COLO829 (cell line): ENCODE results near the gene SLC1A7.

Experiments
- DNase-seq: peaks from one replicate; pipeline ENCODE4 v3.0.0; 2012; ENCODE audit warnings: low spot score

Gene SLC1A7

DNA sequence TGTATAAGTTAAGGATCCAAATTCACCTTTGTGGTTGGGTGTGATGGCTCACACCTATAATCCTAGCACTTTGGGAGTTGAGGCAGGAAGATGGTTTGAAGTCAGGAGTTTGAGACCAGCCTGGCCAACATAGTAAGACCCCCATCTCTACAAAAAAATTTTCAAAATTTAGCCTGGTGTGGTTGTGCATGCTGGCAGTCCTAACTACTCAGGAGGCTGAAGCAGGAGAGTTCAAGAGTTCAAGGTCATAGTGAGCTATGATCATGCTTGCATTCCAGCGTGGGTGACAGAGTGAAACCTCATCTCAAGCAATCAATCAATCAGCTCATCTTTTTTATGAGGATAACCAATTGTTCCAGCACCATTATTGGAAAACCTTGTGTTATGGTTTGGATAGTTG lies 16.5 kb upstream of the SLC1A7 start:
- DNase-seq: no peak

DNA sequence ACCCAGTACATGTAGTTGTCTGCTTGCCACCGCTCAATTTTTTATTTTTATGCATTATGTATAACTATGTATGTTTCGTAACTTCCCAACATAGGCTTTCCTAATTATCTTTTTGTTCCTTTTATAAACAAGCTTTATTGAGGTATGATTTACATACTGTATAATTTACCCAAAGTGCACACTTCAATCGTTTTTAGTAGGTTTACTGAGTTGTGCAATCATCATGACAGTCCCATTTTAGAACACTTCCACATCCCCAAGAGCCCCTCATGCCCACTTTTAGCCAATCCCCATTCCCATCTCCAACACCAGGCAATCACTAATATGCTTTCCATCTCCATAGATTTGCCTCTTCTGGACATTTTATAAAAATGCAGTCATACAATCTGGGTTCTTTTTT lies 14.3 kb upstream of the SLC1A7 start:
- no peak for DNase-seq

DNA sequence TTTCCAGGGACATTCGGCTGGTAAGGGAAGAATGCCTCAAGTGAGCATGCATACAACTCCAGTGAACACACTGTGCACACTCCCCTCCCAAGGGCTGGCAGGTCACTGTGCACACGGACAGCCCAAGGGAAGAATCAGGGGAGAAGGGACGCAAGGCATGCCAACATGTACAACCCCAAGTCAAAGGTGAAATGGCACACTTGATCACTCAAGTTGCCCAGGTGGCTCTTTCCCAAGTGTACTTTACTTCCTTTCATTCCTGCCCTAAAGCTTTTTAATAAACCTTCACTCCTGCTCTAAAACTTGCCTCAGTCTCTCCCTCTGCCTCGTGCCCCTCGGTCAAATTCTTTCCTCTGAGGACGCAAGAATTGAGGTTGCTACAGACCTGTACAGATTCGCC lies 13.5 kb upstream of the SLC1A7 start:
- DNase-seq: no peak

DNA sequence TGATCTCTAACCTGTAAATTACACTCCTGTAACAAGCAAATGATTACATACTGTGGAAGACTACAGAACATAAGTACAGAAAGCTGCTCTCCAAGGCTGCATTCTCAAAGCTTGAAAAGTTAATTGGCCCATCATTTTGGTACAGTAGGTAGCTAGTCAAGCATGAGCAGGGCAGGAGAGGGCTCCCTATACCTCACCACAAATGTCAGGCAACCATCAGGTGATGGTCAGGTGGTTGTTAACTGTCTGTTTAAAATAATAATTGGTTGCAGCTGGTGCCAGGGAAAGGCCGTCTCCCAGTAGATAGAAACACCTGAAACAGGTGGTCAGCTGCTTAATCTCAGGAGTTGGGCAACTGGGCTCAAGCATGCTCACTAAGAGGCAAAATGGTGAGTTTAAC lies 13.1 kb upstream of the SLC1A7 start:
- DNase-seq: no peak

DNA sequence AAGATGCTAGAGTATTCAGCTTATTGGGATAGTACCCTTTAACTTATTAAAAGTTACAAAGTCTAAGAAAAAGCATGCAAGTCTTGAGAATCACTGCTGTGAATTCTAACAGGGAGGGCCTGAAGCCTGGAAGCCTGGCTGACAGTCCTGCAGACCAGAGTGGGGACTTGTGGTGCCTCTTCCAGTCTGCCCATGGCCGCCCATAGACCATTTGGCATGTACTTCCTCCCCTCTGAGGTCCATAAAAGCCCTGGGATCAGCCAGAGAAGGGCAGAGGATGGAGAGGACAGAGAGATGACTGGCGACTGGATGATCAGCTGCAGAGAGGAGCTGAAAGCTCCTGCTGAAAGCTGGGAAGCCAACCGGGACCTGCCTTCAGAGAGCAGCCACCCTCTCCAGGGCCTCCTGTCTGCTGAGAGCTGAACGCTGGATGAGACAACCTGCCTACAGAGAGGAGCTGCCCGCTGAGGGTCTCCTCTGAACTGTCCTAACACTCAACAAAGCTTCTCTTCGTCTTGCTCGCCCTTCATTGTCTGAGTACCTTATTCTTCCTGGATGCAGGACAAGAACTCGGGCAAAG lies 12.5 kb upstream of the SLC1A7 start:
- no peak for DNase-seq

DNA sequence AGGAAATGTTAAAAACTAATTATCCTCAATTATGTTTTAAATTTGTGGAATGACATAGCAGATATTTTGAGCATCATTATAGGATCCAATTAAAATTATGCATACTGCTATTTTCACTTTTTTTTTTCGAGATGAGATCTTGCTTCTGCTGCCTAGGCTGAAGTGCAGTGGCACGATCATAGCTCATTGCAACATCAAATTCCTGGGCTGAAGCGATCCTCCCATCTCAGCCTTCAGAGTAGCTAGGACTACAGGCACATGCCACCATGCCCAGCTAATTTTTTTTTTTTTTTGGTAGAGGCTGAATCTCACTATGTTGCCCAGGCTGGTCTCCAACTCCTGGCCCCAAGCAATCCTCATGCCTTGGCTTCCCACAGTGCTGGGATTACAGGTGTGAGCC lies 11.3 kb upstream of the SLC1A7 start:
- no peak for DNase-seq

DNA sequence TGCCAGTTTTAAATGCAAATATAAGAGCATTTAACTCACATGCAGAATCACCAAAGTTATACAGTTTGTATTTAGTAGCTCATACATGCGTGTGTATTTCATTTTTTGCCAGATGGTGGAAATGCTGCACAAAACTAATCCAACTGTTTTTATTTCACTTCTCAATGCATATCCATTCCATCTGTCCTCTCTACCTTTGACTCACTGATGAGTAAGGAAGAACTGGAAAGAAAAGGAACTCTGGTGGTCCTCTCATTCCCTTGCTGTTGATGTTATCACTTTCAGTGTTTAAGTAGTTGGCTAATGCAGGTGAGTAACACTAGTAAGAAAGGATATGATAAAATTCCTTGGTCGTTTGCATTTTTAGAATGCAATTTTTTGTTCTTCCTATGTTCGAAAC lies 5.7 kb upstream of the SLC1A7 start:
- DNase-seq: no peak

DNA sequence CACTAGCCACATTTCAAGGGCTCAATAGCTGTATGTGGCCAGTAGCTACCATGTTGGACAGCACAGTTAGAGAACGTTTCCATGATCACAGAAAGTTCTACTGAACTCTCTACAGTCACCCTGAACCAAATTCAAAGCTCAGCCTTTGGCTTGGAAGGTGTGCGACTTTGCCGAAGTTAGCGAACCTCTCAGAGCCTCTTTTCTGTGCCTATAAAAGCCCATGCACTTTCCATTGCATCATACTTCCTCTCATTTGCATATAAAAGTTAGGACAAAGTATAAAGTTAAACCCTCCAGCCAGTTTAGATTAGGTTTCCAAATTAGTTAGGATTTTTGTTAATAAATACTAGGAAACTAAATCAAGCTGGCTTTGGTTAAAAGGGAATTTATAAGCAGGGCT lies 4.7 kb upstream of the SLC1A7 start:
- no peak for DNase-seq

DNA sequence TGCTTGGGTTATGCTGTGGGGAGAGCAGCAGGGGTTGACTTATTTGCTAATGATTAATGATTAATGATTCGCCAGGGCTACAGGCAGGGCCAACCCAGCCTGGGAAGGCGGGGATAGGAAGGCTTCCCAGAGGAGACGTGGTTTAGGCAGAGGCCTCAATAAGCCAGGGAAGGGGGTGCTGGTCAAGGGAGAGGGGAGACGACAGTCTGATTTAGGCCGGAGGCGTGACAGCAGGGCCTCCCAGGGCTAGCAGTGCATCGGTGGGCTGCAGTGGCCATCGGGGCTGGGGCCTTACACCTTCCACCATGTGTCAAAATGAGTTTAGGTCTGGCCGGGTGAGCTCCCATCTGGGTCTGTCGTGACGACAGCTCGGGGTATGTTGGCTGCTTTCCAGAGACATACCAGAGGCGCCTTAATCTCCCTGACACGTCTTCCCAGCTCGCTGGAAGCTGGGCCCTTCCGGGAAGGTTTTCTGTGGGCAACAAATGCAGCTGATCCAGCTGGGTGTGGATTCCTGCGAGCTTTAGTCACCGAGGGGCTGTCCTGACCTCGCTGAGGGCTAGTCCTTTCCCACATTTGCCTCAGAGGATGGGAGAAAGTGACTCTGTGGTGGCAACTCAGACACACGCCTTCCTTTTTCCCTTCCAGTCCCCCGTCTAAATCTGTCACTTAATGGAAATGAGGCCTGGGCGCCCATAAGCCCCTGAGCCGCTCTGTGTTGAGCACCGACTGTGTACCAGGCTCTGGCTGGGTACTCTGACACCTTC lies 3.7 kb upstream of the SLC1A7 start:
- DNase-seq: no peak

DNA sequence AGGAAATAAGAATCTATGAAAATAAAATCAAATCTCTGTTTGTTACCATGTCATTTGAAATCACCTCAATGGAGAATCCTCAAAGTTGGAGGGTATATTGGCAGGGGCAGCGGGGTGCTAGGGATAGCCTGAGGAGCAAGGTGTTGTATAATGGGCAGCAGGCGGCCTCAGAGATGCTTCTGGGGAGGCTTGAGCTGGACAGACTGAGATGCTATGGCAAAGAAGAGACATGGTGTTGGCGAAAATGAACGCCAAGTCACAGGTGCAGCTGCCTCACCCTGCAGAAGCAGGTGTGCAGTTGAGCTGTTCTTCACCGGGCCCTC lies 3.1 kb upstream of the SLC1A7 start:
- DNase-seq: no peak

DNA sequence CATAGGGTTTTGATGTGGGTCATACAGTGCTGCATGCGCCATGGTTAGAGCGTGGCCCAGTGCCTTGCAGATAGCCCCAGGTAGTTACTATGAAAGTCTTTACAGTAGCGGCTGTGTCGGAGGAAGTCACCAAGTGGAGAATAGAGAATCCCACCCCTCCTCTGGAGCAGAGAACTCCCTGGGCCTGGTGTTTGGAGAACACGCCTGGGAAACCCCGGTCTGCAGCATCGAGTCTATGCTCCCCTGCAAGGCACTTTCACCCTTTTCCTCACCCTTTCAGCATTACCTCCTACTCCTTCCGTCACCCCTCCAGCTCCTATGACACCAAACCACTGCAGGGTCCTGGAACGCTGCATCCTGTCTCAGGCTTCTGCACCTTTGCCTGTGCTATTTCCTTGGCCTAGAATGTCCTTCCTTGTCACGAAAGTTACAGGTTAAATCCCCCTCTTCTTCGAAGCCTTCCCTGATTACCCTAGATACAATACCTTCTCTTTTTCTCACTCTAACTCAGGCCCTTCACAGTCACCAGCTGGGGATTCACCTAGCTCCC lies 2.7 kb upstream of the SLC1A7 start:
- no peak for DNase-seq

DNA sequence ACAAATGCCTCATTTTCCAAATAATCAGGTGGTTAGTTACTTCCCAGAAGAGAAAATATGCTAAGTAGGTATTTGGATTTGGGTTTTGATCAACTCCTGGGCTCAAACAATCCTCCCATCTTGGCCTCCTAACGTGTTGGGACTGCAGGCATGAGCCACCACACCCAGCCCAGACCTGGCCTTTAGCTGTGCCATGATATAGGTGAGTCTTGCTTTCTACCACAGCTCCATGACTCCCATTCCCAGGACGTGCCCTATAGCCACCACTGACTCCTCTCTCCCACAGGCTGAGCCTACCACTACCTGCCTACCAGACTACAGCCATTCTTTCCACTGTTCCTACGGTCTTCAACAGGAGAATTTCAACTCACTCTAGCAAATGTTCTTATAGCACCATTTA lies 1.8 kb upstream of the SLC1A7 start:
- no peak for DNase-seq

DNA sequence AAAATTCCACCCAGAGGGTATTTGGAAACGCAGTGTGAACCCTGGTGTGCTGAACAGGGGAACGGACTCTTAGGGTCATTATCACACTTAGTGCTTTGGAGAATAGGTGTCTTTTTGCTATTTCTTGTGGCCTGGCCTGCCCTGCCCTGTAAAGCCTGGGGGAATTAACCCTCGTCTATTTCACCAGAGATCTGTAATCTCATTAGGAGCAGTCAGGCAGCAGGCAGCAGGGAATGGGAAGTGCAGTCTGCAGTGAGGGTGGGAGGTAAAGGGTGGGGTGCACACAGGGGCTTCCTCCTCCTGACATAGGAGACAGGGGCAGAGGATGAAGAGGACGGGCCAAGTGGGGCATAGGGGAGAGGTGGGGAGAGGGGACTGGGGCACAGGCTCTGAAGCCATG lies 1.1 kb upstream of the SLC1A7 start:
- DNase-seq: no peak

DNA sequence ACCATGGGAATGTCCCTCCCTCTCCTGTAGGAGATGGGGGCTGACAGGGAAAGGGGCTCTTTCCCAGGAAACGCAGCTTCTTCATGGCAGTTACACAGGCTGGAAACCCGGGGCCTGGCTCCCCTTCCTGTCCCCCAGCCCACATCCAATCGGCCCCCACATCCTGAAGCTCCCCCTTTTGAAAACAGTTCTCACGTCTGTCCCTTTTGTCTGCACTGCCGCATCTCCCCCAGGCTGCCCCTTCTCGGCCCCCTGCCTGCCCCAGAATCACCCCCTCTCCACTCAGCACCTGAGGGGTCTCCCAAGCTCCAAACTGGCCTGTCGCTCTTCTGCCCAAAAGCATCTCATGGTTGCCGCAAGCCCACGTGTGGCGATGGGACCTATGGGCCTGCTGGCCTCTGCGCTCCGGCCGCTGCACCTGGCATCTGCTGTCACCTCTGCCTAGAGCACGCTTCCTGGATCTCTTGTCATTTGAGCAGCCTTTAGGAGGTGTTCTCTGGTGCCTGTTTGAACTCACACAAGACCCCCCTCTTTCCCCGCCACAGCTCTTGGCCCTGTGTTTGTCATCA lies 867 bp downstream of the SLC1A7 start:
- DNase-seq: no peak

DNA sequence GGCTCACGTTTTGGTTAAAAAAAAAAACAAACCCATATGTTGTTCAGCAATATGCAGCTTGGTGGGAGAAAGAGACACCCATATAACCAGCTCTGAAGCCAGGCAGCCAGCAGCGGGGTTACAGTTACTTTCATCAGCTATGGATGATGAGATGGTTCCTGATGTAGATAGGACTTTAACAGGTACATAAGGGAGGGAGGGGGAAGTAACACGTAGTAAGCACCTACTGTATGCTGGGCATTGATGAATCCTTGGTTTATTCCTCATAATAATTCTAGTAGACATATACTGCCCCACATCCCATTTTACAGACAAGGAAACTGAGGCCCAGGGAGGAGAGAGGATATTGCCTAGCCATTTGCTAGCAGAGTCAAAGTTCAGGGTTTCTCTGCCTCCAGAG lies 2.0 kb downstream of the SLC1A7 start:
- no peak for DNase-seq

DNA sequence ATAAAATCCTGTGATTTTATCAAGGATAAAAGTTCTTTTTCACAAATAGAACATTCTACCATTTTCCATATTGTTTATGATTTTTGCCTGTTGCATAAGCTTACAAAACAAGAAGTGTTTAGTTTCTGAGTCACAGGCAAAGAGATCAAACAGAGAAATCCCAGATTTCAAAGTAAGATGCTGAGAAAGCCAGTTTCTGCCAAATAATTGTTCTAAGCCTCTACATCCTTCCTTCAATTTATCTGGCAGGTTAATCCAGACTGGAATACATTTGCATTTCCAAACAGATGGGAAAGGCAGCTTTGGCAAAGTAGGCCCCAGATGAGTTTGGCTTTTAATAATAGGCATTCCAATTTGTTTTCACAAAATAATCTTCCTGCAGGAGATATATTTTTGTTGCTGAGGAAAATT lies 2.5 kb downstream of the SLC1A7 start:
- DNase-seq: no peak

DNA sequence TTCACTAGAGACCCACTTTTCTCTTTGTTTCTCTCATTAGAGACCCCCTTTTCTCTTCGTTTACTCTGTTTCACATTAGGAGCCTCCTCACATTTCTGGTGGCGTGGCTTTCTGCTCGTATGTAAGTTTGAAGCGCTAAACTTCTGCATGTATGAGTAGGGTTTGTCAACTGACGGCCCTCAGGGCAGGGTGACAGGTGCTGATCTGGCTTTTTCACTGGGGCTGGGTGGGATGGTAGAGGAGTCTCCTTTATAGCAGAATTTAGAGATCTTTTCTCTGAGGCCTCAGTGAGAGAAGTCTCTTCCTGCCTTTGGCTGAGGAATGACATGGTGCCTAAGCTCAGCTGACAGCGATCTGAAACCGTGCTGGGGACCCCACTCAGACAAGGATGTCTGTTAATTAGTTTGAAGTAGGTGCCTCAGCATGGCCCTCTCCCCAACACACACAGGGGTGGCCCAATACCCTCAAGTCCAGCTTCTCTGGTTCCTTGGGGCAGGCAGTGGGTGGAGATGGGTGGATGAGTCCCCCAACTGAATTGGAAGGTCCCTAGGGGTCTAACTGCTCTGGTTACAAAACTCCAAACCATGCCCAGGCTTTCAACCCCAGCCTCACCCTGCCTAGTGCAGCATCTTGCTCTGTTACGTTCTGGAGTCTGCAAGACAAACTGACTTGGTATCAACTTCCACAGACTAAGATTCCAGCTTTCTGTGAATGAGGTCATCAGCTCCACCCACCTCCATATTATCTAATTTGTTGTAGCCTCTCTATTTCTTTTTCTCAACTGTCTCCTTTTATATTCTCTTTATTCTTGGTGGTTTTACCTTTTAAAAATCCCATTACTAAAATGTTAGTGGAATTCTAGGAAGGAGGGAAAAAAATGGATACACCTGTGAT lies 3.2 kb downstream of the SLC1A7 start:
- no peak for DNase-seq

DNA sequence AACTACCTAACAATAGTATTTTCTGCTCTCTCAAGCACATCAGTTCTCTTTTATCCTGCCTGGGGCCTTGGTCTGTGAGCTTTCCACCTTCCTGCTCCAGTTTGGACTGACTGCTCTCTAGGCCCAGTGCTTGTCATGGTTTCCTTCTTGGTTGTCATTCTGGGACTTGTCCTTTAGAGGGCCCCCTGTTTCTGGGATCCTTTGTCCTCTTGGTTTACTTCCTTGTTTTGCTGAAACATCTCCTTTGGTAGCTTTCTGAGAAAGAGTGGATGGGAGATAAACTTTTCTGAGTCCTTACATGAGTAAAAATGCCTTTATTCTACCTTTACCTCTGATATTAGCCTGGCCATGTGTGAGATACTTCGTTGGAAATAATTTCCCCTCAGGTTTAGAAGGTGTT lies 4.7 kb downstream of the SLC1A7 start:
- DNase-seq: no peak

DNA sequence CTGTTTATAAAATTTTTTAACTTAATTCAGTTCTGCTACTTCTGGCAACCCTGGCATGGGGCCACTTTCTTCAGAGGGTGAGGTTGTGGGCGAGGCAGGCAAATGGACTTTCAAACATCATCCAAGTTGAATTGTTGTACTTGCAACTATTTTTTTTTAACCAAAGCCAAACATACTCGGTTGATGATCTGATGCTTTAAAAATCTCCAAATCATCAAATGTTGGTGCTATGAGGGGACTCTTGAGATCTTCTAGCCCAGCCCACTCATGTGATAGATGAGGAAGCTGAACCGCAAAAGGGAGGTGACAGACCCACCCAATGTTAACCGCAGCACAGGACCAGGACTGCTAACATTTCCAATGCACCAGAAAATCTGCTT lies 6.7 kb downstream of the SLC1A7 start:
- DNase-seq: no peak

DNA sequence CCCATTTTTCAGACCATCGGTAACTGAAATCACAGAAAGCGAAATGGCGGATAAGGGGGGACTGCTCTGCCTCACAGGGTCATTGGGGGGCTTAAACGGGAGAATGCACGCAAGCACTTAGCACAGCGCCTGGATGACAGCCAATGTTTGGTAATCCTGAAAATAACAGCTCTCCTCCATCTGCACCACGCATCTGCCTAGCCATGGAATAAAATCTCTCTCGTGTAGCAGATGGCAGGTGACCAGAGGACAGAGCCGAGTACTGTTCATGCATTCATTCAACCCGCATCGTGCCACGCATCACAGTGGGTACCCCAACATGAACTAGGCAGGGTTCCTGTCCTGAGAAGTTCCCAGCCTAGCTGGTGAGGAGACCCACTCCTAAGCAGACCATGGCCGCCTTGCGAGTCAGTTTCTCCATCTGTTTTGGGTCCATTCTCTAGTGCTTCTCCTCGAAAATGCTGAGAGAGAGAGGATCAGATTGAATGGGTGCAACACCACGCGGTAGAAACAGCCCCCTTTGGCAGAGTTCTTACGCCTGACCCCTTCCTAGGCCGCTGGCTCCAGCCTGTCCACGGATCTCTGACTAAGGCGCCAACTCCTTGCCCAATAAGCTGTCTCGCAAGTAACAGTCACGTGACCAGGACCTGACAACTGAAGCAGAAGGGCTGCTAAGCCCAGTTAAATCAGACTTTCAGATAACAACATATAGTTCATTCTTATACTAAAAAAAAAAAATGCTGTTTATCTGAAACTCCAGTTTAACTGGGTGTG lies 7.3 kb downstream of the SLC1A7 start:
- no peak for DNase-seq

DNA sequence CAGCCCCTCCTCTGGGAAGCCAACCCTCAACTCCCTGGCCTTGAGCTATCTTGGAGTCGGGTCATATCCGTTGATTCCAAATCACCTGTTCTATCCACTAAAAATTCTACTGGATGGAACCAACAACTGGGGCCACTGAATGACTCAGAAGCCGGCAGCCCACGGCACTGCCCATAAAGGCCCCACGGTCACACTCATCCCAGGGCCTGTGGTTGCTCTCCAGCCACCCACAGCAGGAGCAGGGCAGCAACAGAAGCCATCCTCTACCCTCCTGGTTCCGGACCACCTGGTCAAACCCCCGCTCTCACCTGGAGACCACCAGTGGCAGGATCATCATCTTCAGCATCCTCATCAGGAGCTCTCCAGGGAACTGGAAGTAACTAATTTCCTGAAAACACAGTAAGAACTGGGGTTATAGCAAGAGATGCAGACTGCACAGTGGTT lies 8.4 kb downstream of the SLC1A7 start:
- DNase-seq: no peak
